Smooth muscle cell of the pulmonary artery (primary cell): Measurements from ENCODE around the gene GOLGA6L10. TPM values are rescaled to one million over a fixed set of nuclear protein-coding genes. Genes with fewer than 3 reads are reported as not detected.

Experiments
- total RNA-seq: library from RNA; depleted of rRNA; stranded (reverse); fragments of >200 nt; gene quantifications from 2 replicates; pipeline ENCODE4 v1.2.3, GENCODE V29; 2014

GOLGA6L10 gene
- 0.85 and 1.3 TPM in 2 replicates for total RNA-seq

GRCh38 chr15:82349375-82349774, at the start of gene GOLGA6L10:
Gene GOLGA6L10 (minus strand): TSS chr15:82349475. CDS start chr15:82349375, 100 bp downstream.

Other genes starting within 250 kb of the GOLGA6L10 start
- 28.0 and 30.2 TPM in 2 replicates for gene EFL1, start 86.7 kb downstream of the GOLGA6L10 start, total RNA-seq
- 0.30 and 0.85 TPM in 2 replicates for gene SAXO2, start 86.7 kb downstream of the GOLGA6L10 start, total RNA-seq
- 1.5 and 2.2 TPM in 2 replicates for gene GOLGA6L9, start 80.3 kb upstream of the GOLGA6L10 start, total RNA-seq
- 1,235 and 1,254 TPM in 2 replicates for gene RPS17, start 191.0 kb upstream of the GOLGA6L10 start, total RNA-seq